Kidney tubule cell (primary cell): Measurements from ENCODE around the gene RGPD3.
"Not testable (repeated sequence)": the region's sequence is repeated elsewhere in the genome, so short reads cannot be mapped to it uniquely, and the experiment has no call there.

ENCODE experiments used
- DNase-seq: peaks from one replicate; pipeline ENCODE4 v3.0.0-alpha.2; 2018; ENCODE audit warnings: low spot score

The RGPD3 gene

GRCh38 chr2:106479563-106479962 is 11.3 kb upstream of the RGPD3 start:
- not testable (repeated sequence) for DNase-seq

GRCh38 chr2:106477647-106478046 is 9.4 kb upstream of the RGPD3 start:
- not testable (repeated sequence) for DNase-seq

- not testable (repeated sequence) for DNase-seq
Measured at GRCh38 chr2:106470658-106471057, 2.4 kb upstream of the RGPD3 start.

GRCh38 chr2:106467516-106467915 is 697 bp downstream of the RGPD3 start:
- DNase-seq: not testable (repeated sequence)

- not testable (repeated sequence) for DNase-seq
Measured at GRCh38 chr2:106461882-106462281, 6.3 kb downstream of the RGPD3 start.

- DNase-seq: not testable (repeated sequence)
Measured at GRCh38 chr2:106390680-106391079, 77.5 kb downstream of the RGPD3 start.

GRCh38 chr2:106388814-106389410 is 79.3 kb downstream of the RGPD3 start:
- DNase-seq: not testable (repeated sequence)

GRCh38 chr2:106384548-106384947 is 83.7 kb downstream of the RGPD3 start:
- DNase-seq: not testable (repeated sequence)

GRCh38 chr2:106381867-106382266 is 86.3 kb downstream of the RGPD3 start:
- not testable (repeated sequence) for DNase-seq

- DNase-seq: not testable (repeated sequence)
Measured at GRCh38 chr2:106379567-106379966, 88.6 kb downstream of the RGPD3 start.

- DNase-seq: not testable (repeated sequence)
Measured at GRCh38 chr2:106369182-106369581, 99.0 kb downstream of the RGPD3 start.

GRCh38 chr2:106366204-106366885 is 101.9 kb downstream of the RGPD3 start:
- no peak for DNase-seq

GRCh38 chr2:106363791-106364190 is 104.4 kb downstream of the RGPD3 start:
- peak; percentile 56 for DNase-seq

- no peak for DNase-seq
Measured at GRCh38 chr2:106362789-106363188, 105.4 kb downstream of the RGPD3 start.

GRCh38 chr2:106359512-106359911 is 108.7 kb downstream of the RGPD3 start:
- DNase-seq: no peak

- DNase-seq: no peak
Measured at GRCh38 chr2:106358521-106358920, 109.7 kb downstream of the RGPD3 start.

GRCh38 chr2:106358081-106358480 is 110.1 kb downstream of the RGPD3 start:
- DNase-seq: no peak

GRCh38 chr2:106356291-106356690 is 111.9 kb downstream of the RGPD3 start:
- no peak for DNase-seq

- no peak for DNase-seq
Measured at GRCh38 chr2:106353676-106354075, 114.5 kb downstream of the RGPD3 start.

GRCh38 chr2:106350980-106351379 is 117.2 kb downstream of the RGPD3 start:
- no peak for DNase-seq

GRCh38 chr2:106344302-106344701 is 123.9 kb downstream of the RGPD3 start:
- no peak for DNase-seq

GRCh38 chr2:106343274-106343673 is 124.9 kb downstream of the RGPD3 start:
- DNase-seq: no peak

- DNase-seq: no peak
Measured at GRCh38 chr2:106342831-106343251, 125.4 kb downstream of the RGPD3 start.

- no peak for DNase-seq
Measured at GRCh38 chr2:106341666-106342065, 126.5 kb downstream of the RGPD3 start.
